Activated effector memory CD4-positive, alpha-beta T cell treated with Interleukin-2 at 50 U/mL for 16 hours (primary cell): Measurements from ENCODE around the gene GATA3.

Experiments
- DNase-seq: peaks from one replicate; pipeline ENCODE4 v3.0.0-alpha.2; 2020

The GATA3 gene

DNA sequence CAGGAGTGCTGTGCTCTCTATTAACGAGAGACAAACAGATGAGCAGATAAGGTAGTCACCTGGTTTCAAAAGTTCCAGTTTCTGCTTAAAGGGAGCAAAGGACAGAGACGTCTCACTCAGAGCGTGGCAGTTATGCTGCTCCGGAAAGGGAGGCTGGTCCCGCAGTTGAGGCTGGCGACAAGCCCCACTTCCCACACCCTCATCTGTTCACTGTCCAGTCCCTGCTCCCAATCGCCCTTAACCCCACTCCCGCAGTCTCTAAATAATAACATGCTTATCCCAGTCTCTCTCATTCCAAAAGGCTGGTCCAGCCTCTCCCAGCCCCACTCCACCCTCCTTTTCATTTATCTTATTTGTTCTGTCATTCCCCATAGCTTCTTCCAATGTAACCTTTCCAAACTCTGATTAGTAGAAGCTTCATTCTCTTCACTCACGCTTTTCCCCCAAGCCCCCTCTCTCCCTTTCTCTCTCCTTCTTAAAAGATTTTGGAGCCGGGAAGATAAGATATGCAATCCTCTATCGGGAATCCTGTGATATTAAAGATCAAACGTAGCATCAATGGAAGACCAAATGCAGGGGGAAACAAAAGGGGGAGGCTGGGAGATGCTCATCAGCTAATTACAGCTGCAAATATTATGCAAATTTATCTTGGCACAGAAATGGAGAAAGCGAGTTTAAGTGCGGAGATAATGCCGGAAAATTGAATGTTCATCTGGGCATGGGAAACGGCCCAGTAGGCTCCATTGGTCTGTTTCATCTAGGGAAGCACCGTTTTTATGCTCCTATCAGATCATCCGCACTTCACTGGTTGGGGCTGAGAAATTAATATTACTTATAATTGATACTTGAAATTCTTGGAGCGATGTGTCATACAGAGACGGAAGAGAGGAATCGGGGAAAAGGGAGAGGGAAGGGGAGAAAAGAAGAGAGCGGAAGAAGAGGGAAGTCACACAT is 16.3 kb upstream of the GATA3 start:
- no peak for DNase-seq

DNA sequence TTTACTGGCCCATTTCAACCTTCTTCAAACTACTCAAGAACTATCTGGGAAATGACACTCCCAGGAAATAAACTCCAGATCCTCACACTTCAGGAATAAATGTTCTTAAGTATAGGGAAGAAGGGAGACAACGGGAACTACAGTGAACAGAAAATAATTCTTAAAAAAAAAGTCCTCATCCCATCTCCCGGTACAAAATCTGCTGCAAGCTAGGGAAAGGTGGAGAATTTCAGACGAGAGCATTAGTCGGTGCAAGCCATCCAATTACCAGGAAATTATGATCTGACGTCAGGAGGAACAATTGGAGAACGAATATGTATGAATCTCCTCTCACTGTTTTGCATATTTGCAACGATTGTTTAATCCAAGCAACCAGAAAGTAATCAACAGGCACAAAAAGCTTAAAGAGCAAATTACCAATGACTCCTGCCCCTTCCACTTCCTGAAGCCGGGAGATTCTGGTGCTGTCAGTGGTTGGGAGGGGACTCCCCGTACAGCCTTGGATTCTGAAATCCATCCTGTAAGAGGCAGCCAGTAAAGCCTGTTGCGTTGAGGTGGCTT is 15.1 kb upstream of the GATA3 start:
- DNase-seq = no peak

DNA sequence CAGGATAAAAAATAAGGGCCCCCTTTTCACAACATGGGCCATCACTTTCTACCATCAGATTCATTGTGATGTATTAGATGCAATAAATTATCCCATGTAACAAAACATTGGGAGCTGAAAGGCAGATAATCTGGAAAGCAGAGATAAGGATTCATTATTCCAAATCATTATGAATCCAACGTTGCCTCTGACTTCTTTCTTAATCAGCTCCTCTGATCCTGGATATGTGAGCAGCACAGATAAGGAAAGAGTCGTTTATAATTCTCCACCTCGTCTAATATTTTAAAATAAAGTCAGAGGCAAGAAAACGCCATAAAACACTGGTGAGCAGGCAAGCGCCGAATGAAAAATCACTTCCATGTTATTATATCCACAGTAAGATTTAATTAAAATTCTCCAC is 13.8 kb upstream of the GATA3 start:
- no peak for DNase-seq

DNA sequence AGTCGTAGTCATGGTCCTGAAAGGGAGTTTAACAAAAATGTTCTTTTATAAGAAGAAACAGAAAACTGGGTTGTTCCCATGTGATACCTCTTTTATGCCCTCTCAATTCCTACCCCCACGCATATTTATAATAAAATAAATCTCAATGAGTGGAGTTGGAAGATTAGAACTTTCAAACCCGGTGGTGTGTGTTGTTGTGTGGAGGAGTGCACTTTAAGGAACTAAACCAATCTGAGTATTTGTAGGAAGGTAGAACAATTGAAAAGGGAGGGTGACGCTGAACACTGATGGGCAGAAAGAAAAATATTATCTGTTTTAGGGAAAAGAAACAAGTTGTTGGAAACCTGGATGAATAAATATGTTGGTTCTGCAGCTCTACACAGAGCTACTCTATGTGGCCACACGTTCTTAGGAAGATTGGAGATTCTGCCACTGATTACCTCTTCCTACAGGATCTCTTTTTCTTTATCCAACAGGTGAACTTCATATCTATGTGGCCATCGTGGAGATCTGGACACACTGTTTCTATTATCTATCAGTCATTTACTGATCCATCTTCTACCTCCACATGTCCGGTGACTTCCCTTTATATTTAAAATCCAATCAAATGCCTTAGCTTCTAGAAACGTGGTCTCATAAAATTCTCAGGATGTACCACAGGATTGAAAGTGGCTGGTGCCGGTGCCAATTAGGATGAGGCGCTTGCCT is 13.1 kb upstream of the GATA3 start:
- no peak for DNase-seq

DNA sequence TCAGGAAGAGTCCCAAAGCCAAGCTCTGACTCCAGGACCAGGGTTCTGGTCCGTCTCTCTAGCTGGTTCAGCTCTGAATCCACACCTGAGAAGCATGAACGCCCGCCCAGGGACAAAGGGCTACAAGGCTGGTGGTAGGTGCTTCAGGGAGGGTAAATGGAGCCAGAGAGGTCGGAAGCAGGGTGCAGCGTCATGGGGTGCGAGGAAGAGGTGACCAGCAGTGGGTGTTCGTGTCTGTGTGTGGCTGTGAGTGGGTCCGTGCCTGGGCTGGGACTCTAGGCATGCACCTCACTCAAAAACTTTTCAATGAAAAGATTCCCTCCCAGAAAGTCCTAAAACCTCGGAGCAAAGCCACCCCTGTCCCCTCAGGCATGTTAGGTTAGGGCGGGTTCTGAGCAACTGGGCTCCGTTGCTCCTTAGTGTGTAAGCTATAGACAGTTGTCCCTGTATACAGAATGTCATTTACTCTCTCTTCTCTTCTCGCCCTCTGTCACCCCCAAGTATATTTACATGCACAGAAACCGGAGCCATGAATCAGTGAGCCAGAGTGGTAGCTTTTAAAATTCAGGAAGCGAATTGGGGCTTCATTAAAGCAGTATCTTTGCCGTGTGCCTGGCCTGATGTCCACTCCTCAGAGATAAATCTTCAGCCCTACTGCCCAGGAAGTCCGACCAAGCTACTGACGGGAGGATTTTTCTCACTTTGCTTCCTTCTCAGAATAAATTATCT is 12.3 kb upstream of the GATA3 start:
- no peak for DNase-seq

DNA sequence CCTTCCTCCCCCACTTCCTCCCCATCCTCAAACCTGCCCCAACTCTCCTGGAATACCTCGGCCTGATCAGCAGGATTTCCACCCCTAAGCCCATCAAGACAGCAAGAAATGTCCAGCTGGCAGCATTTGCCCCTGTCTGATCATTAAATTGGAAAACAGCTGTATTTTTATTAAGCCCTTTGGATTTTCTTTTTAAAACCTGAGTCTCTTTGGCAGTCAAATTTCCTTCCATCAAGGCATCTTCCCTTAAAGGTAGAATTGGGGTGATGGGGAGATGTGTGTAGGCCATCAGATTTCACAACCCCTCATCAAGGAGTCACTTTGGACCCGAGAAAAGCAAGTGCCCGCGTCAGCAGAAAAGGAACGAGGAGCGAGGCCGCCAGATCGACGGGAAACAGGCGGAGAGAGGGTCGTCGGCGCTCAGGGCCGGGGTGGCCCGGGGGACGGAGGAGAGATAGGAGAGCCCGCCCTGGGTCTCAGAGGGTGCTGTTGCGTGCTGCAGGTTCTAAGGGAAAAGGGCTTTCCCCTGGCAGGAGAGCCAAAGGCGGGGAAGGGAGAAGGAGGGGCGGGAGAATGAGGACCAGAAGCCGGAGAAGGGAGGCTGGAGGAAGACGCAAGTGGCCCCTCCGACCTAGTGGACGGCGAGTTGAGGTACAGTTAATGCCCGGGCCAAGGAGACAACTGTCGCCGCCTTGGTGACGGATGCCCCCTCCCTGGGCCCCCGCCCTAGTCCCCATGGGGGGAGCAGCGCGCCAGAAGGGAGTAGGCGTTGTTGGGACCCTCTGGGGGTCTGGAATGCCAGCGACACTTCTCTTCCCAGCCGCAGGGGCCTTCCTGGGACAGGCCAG is 11.5 kb upstream of the GATA3 start:
- no peak for DNase-seq

DNA sequence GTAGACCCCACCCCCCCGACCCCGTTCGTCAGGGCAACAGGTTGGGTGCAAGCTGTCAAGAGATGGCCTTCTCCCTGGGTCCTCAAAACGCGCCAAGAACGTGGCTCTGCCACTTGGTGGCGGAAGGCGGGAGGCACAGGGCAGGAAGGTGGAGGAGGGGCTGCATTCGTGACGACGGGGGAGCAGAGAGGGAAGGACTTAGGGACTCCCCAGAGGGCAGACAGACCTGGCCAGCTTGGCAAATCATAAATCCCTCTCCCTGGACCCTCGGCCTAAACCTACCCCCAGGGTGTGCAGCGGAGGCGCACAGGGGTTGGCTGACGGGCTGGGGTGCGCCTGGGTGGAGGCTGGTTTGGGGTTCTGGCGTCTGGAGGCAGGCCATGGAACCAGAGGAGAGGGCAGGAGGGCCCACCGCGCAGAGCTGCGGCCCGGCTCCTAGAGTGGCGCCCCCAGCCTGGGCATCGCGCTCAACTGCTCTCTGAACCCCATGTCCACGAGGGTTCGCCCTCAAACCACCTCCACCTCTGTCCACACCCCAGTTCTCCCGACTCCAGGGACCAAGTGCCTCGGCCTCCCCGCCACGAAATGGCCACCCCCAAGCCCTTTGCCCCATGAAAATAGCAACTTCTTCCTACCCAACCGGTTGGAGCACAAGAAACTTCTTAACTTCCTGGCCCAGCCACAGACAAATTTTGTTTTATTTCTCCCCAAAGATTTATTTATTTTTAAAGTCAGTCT is 10.8 kb upstream of the GATA3 start:
- DNase-seq = no peak

DNA sequence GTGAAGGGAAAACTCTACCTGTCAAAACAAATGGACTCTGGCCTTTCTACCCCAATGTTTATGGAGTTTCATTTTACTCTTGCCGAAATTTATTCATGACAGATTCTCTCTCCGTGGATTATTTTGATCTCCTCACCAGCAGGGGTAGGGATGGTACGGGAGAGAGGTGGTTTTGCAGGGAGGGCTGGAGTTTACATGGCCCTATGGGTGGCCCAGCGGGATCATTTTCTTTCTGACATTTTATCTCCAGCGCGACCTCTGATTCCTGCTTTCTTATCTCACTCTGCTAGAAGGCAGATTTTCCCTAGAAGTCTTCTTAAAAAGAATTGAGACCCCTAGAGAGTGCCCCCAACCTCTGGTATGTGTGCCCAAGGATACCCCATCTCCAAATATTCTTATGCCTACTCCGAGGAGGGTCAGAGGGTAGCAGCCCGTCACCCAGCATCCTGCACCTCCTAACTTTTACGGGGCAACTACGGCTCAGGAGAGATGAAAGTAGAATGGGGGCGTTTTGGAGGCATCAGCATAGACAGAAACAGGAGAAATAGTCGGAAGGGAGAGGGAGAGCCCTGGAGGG is 10.1 kb upstream of the GATA3 start:
- DNase-seq = no peak

DNA sequence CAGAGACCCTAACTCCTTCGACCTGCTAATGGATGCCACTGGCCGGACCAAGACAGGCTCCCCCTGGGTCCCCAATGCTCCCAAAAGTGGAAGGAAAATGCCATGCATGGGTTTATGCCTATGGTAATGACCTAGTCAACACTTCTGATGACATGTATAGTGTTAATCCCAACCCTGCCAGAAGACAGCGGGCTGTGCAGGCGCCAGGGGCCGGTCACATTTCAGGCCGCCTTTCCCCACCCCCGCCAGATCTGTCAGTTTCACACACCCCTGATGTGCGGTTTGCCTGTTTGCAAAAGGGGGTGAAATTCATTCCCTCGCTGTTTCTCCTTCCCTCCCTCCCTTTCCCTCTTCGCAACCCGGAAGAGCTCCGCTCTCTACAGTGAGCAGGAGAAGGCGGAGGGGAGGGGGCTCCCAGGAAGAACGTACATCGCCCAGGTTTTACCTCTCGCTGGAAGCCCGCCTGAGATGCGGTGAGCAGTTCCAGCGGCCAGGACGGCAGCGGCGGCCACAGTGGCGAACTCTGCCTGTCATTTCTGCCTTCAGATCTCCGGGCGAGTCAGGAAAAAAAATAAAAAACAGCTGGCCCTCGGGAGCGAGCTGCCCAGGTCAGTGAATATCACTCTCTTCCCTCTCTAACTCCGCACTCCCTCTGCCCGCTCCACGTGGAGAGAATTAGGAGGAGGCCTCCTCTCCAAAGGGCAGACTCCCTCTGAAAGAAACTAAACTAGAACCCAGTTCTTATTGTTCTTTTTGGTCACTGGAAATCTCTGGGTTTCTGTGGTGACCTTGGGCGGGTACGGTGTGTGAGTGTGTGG is 9.4 kb upstream of the GATA3 start:
- no peak for DNase-seq

DNA sequence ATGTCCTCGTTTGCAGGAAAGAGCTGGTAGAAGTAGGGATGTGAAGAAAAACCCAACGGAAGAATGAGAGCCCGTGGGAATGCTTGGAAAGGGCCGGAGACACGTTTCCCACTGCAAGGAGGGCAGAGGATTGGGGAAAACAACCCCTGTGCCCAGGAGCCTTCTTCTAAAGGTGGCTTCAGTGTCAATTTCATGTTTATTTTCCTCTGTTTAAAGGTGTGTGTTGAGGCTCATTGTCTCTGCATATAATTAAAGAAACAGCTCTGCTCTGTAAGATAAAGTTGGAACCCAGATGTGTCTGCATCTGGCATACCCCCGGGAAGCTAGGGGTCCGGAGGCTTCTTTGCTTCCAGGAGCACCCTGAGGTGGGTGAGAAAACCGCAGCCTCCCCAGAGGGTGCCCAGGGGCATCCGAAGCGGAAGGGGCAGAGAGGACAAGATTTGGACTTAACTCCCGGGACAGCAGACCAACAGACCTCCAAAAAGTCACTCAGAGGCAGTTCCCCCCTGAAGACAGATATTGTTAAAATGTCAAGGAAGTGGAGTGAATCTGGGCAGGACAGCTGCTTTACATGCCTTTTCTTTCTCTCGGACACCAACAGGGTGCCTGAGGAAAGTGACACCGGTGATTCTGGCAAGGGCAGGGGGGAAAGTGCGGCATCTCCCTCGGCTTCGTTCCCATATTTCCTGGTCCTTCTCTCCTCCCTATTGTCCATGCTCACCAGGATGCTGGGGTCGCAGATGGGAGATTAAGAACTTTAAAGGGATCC is 8.6 kb upstream of the GATA3 start:
- DNase-seq = no peak

DNA sequence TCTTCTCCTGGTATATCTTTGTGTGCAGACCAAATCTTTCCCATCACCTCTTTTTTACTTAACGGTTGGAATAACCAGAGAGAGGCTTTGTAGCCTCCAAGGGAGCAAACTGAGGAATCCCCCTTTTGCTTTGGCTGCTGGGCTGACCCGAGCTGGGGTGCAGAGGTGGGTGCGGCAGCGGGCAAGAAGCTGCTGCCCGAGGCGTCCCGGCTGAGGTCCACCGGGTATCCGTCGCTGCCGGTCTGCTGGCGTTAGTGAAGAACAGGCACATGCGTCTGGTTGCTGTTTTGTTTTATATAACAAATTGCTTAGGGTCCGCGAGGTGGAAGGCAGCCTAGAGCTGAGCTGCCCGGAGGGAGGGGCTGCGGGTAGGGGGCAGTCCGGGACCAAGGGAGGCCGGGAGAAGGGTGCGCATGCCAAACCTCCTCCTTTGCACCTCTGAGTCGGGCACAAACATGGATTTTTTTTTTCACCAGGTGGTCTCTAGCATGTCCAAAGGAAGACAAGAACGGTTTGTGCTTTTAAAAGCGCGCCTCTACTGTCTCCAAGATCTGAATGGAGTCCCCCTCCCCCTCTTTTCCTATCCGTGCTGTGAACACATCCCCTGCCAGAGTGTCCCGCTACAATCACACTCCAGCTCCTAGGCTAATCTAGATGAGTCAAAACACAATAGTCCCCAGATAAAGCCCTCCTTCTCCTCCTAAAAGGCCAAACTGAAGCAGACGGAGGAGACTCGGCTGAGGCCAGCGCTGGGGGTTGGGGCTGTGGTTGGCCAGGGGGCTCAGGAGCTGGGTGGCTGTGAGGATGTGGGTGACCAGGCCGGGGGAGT is 6.8 kb upstream of the GATA3 start:
- DNase-seq = no peak

DNA sequence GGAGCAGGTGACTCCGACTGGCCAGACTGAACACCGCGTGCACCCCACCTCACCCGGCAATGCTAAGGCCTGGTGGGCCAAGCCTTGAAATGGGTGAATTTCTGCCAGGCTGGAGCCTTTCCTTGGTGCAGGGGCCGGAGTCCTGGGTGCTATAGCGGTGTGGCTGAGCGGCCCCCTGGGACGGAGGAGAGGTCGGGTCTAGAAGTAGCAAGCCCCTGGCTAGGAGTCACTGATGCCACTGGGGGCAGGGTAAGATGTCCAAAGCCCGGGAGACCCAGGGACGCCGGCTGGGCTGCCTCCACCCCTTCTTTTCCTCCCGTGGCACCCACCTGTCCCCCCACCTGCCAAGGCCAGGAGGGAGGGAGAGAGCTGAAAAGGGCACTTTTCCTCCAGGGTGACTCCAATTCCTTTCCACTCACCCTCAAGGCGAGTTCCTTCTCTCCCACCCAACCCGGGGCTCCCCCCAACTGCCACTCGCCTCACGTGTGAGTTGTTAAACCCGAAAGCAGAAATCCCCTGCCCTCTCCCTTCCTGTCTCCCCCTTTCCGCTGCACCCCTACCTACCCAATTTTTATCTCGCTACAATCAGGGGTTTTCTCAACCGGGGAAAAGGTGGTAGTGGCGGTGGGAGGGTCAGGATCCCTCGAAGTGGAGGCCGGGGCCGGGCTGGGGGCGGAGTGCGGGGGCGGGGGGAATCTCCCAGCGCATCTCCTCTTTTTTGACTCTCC is 6.0 kb upstream of the GATA3 start:
- no peak for DNase-seq

DNA sequence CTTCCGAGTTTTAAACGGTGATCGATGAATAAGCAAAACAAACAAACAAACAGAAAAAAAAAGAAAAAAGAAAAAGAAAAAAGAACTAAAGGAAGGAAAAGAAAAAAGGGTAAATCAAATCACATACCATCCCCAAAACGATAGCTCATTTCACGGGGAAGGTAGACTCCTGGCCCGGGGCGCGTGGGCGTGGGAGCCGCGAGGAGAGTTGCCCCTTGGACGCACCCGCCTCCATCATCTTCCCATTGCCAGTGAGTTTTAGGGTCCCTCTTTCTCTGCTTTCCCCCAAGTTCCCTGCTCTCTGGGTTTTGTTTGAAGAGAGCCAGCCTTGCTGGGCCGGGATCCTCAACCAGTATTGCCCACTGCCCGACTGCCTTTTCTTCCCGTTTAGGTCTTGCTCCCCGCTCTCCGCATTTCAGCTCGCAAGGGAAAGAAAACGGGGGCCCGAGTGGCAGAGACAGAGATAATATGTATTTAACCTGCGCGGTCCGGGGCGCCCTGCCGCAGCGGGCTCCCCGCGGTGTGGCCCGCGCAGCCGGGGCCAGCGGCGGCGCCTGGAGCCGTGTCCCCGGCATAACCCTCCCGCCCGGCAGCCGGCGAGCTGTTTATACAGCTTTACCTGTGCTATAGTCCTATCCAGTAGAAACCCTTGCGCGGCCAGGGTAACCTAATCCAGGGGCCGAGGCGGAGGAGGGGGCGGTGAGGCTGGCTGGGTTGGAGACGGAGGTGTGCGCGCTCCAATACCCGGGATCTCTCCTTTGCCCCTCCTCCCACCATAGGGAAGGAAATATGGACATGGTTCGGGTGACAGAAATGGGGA is 5.2 kb upstream of the GATA3 start:
- DNase-seq = no peak

DNA sequence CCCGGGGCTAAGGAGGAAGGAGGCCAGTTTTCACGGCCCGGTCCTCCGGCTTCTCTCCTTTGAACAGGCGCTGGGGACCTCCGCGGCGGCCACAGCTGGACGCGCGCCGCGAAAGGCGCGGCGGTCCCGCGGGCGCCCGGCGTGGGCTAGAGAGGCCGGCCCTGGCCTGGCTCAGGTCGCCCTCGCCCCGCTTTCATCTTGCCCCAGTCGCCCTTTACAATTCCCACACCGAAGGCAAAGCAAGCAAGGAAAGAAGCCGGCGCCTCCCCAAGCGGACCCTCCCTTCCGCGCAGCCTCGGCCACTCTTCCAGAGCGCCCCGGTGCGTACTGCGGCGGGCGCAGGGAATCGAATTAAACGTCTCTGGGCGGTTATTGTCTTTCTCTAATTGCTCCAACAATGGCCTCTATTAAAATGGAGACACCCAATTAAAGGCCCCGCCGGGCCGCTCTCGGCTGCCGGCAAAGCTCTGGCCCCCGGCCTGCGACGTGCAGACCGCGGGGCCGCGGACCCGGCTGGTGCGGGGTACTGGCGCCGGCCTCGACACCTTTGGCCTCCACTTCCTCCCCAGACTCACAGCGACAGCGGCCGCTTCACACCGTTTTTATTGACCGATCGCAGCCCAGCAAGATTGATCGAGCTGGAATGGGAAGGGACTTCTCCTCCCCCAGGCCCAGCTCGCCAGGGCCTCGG is 4.5 kb upstream of the GATA3 start:
- no peak for DNase-seq

DNA sequence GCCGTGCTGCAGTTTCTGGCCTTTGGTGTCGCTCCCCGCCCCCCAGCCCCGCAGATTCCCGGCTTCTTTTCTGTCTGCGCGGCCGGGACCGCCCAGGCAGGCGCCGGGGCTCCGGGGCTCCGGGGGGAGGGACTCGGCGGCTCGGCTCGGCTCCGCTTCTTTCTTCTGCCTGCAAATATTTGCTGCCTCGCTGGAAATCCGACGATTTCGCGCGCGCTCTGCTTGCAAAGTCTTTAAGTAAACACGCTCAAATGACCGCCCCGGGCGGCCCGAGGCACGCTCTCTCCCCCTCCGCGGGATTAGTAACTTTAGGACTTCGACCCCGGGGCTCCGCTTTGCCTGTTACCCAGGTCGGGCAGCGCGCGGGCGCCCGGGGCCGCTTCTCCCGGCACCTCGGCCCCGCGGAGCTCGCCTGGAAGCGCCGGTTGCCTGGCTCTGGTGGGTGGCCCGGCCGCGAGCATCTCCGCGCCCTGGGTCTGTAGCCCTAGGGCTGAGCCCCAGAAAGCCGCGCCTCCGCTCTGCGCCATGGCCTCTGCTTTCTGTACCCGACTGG is 3.9 kb upstream of the GATA3 start:
- no peak for DNase-seq
